T follicular helper cell (primary cell): ENCODE data around the gene PLEKHM3.
"Not testable (repeated sequence)": the region's sequence is repeated elsewhere in the genome, so short reads cannot be mapped to it uniquely, and the experiment has no call there.

ENCODE experiments used
- DNase-seq: peaks from one replicate; pipeline ENCODE4 v3.0.0-alpha.2; 2020; ENCODE audit warnings: low read depth

Gene PLEKHM3

GRCh38 chr2:207949245-207949644 is 76.1 kb downstream of the PLEKHM3 start:
- not testable (repeated sequence) for DNase-seq

- DNase-seq = no peak
Measured at GRCh38 chr2:207944979-207945600, 80.2 kb downstream of the PLEKHM3 start.

DNA sequence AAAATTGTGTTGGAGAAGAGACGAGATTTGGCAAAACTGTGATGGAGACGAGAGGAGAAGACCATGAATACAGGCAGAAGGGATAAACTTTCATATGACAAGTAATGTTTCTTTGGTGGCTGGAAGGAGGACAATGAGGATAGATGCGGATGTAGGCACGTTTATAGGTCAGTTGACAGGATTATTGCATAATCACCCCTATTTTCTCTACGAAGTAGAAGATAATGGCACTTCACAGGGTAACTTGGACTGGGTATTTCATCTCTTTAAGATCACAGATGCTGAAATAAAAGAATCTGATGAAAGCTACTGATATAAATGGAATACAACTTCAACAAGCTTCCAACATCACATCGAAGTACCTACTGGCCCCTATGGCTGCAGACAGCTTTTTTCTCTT is 81.0 kb downstream of the PLEKHM3 start:
- DNase-seq = no peak

- no peak for DNase-seq
Measured at GRCh38 chr2:207939342-207940108, 85.8 kb downstream of the PLEKHM3 start.

DNA sequence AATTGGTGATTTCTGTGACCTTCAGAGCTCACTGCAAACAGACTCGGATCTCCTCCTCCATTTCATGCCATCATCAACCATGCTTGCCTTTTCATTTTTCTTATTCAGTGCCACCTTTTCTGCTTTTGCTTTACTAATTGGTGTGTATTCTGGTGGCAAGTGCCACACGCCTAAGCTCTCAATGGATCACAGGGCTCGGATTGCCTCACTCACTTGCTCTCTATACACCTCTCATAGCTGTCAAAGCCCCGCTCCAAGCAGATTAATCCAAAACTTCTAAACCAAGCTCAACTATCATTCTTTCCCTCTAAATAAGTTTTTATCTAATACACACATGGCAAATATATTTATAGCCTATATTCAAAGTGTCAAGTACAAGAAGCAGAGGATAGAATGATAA is 86.4 kb downstream of the PLEKHM3 start:
- DNase-seq = no peak

DNA sequence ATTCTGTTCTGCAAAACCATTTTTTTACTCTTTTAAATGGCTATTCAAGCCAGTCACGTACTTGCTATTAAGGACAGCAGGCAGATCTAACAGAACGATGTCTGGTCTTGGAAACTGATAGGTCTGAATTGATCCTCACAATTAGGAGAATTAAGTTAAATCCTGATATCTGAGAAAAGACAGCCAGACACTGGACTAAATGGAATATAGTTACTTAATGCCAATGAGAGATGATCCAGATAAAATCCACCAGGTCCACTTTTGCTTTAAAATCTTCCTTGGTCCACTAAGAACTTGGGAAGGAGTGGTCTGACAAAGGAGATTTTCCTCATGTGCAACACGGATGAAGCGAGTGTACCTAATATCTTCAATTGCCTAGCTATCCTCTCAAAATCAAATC is 86.9 kb downstream of the PLEKHM3 start:
- DNase-seq = no peak

DNA sequence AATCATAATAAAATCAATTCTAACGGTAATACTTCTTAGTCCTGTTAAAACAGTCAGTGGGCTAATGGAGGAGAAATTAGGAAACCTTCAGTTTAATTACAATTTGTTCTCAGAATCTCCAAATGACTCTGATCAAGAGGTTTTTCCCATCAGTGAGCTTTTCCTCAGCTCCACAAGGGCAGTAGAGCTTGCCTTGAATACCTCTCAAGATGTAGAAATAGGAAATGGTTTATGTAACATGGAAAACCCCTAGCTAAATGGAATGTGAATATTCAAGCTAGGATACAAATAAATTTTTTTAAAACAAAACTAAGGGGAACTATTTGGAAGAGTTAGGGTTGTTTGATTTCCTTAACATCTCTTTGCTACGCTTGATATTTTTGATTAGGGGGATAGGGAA is 87.5 kb downstream of the PLEKHM3 start:
- no peak for DNase-seq

DNA sequence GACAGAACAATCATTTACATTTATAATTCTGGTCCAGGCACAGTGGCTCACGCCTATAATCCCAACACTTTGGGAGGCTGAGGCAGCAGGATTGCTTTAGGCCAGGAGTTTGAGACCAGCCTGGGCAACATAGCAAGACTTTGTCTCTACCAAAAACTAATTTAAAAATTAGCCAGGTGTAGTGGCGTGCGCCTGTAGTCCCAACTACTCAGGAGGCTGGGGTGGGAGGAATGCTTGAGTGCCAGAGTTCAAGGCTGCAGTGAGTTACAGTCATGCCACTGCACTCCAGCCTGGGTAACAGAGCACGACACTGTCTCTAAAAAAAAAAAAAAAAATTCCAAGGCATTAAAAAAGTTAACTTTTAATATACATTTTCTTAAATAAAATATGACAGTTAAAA is 88.1 kb downstream of the PLEKHM3 start:
- DNase-seq = no peak

GRCh38 chr2:207936380-207936779 is 88.9 kb downstream of the PLEKHM3 start:
- DNase-seq = no peak

DNA sequence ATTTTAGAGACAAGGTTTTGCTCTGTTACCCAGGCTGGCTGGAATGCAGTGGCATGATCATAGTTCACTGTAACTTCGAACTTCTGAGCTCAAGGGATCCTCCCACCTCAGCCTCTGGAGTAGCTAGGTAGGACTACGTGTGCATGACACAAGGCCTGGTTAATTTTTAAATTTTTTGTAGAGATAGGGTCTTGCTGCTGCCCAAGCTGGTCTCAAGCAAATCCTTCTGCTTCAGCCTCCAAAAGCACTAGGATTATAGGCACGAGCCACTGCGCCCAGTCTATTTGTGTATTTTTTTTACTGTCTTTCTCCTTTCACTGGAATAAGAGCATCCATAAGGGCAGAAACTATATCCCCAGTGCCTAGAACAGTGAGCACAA is 89.3 kb downstream of the PLEKHM3 start:
- no peak for DNase-seq

- DNase-seq = no peak
Measured at GRCh38 chr2:207935121-207935990, 90.0 kb downstream of the PLEKHM3 start.

DNA sequence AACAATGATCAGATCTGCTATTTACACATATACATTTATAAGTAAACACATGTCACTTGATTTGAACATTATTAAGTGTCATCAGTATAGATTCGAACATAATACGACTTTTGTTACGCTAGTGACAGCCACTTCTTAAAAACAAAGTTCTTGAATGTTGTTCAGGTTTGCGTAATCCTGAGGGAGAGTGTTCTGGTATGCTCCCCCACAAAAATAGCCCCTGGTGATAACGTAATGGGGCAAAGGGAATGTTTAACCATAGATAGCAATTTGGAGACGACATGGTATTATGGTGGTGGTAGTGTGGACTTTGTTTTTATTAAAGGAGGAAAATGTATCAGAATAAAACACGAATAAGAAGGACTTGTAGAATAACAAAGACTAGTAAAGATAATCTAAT is 90.6 kb downstream of the PLEKHM3 start:
- DNase-seq = no peak

DNA sequence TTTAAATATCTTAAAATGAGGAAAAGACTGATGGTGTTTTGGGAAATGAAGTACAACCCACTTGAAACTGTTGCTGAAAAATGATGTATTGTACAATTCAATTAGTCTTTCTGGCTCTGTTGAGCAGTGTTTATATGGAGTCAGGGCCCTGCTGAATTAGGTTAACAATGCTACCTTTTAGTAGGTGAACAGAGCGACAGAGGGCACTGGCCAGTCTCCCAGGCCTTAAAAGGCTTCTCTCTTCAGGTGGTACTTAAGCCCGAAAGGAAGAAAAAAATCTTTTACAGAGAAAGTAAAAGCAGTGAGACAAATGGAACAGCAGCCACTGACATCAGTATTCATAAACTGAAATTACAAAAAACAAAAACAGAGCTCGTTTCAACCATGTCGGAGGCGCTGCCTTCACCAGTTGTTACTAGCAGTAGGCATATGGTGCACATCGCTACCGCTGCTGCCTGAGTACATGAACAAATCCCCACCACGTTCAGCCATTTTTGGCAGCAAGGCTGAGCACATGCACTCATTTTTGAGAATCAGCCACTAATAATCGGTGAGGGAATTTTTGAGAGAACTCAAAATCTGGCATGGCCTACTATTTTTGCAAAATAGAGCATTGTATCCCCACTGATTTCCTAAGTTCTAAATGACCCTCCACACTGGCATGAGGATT is 91.8 kb downstream of the PLEKHM3 start:
- no peak for DNase-seq

GRCh38 chr2:207932106-207932505 is 93.2 kb downstream of the PLEKHM3 start:
- DNase-seq = no peak

GRCh38 chr2:207930747-207931146 is 94.6 kb downstream of the PLEKHM3 start:
- no peak for DNase-seq

DNA sequence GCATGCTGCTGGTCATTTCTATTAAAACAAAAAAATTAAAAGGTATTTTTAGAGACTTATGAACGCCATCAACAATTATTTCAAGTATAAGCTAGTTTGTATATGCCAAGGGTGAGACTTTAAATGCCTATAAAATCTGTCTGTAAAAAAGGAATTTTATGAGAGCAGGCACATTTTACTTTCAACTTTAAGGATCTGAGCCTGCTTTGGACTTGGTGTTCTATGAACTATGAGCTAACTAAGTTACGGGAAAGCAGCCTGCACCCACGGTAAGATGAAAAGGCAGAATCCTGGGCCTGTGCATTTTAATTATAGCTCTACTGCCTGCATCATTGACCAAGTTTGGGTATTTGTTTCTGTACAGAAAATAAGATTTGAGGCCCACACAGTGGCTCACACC is 95.4 kb downstream of the PLEKHM3 start:
- no peak for DNase-seq

DNA sequence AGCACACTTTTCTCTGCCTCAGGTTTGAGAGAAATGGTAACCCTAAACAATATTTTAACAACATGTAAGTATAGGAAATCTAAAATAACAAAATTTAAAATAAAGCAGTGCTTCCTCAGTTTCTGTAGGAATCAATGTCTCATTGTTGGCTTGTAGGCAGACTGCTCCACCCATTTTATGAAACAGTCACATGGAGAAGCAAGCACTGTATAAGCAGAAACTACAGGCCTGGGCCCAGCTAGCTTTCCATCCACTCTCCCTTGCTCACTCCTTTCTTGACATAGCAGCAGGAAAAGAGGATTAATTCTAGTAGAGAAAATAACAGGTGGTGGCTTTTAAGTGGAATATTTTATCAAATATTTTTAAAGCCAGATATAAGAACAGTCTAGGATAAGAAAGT is 97.2 kb downstream of the PLEKHM3 start:
- DNase-seq = no peak

GRCh38 chr2:207926989-207927300 is 98.4 kb downstream of the PLEKHM3 start:
- no peak for DNase-seq

- no peak for DNase-seq
Measured at GRCh38 chr2:207926133-207926988, 99.0 kb downstream of the PLEKHM3 start.

DNA sequence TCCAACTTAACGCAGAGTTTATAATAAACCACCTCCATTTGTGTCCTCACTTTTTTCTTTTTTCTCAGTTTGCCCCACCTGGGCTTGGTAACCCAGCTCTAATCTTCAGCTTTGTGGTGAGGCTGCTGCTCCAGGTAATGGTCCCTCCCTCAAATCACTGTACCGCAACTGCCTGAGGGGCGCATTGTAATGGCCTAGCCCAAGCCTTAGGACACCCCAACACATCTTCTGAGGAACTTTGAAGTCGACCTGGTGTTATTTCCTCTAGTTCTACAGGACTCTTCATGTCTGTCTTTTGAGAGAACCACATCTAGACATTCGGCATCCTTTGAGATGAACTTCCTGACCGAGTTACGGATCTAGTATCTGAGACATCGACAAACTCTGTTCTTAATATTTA is 99.7 kb downstream of the PLEKHM3 start:
- no peak for DNase-seq

- no peak for DNase-seq
Measured at GRCh38 chr2:207921606-207922005, 103.7 kb downstream of the PLEKHM3 start.

DNA sequence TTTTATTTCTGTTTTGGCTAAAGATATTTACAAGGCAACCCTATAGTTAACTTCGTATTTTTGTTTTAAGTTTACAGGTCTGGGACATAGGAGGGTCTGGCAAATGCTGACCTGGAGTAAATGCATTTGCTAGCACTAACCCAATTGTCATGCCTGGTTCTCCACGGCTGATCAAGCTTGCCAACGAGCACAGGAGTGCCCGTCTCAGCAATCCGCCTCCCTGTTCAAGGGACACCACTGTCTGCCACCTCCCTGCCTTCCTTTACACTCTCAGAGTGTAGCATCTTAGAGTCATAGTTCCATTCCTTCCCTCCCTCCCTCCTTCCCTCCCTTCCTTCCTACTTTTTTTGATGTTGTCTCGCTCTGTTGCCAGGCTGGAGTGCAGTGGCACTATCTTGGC is 104.6 kb downstream of the PLEKHM3 start:
- no peak for DNase-seq
